Ovary (tissue), 9 donors: ENCODE results near the gene PTPRB. TPM values are rescaled to one million over a fixed set of nuclear protein-coding genes. Genes with fewer than 3 reads are reported as not detected.

Experiments used
- DNase-seq, 5 donors: peaks; one replicate each; pipeline ENCODE4 v3.0.0-alpha.2; 2019 to 2020
- H3K27ac ChIP-seq, 2 donors: fragments of 200-600 bp; one replicate each; pipeline versions ENCODE4 v1.5.1 to v1.8.0; 2019 to 2022
- H3K27me3 ChIP-seq: fragments of 200-600 bp; one replicate; pipeline ENCODE4 v1.8.0; 2022
- H3K36me3 ChIP-seq: fragments of 200-600 bp; sonication (generic); one replicate; pipeline ENCODE4 v1.5.1; 2019
- H3K4me1 ChIP-seq: one replicate; pipeline ENCODE4 v1.8.1; 2013; ENCODE audit warnings: mild to moderate bottlenecking, moderate library complexity; ENCODE audit not compliant: insufficient read depth
- H3K4me3 ChIP-seq: fragments of 200-600 bp; sonication (generic); one replicate; pipeline ENCODE4 v1.5.1; 2017
- H3K9me3 ChIP-seq, 2 donors: fragments of 200-600 bp in 1 of 2; sonication (generic) in 1 of 2; one replicate each; pipeline versions ENCODE4 v1.5.1 to v1.8.1; 2013 to 2019; ENCODE audit warnings: mild to moderate bottlenecking in 1 of 2, moderate library complexity in 1 of 2
- EP300 ChIP-seq: sonication (generic); formaldehyde crosslinking; IDR thresholded peaks from one replicate; pipeline ENCODE4 v1.6.1; 2017; ENCODE audit warnings: antibody characterized with exemption
- POLR2A ChIP-seq: fragments of 450-650 bp; IDR thresholded peaks from one replicate; pipeline ENCODE4 v1.6.1; 2017; ENCODE audit warnings: antibody characterized with exemption, mild to moderate bottlenecking, moderate library complexity
- WGBS, 3 donors: extraction: QIAGEN DNeasy Blood & Tissue Kit in 1 of 3; methylation state at CpG; one replicate each; pipeline versions ENCODE4 v1.1.5 to v1.1.7; 2013 to 2017; 5-methylcytosine and 5-hydroxymethylcytosine counted together
- intact Hi-C, 4 donors: fragments of 100-400 bp; cut with DNase I; formaldehyde crosslinking; loops; one replicate each; pipeline versions ENCODE4 v1.11.0 to v1.15.1; 2022 to 2023
- polyA plus RNA-seq, 2 donors: library from polyadenylated mRNA; stranded (reverse); fragments of 200-250 nt in 1 of 2; fragments of 350-450 nt in 1 of 2; fragmentation: Illumina TruSeq in 1 of 2; extraction: RNeasy Lipid Tissue Mini Kit (QIAGEN cat#74804) in 1 of 2; gene quantifications; one replicate each; pipeline ENCODE4 v1.2.3, GENCODE V29; 2013 to 2014
- total RNA-seq, 7 donors: library from RNA; depleted of rRNA in 2 of 7; stranded (reverse); fragments of >200 nt in 2 of 7; fragmentation: NEBNext Ultra II Directional in 3 of 7; extraction: Animal tissue kit (Norgen Biotek cat#: 25700) in 3 of 7; gene quantifications; one replicate each; pipeline versions ENCODE4 v1.1.0 to v1.2.4, GENCODE V29; 2016 to 2023
- TF ChIP-seq, protein P1 (sequence below), 3 donors: fragments of 450-650 bp in 2 of 3; fragments of 200-600 bp in 1 of 3; IDR thresholded peaks; one replicate each; pipeline versions ENCODE4 v1.5.1 to v1.8.0; 2016 to 2022; ENCODE audit warnings: antibody characterized with exemption in 3 of 3, mild to moderate bottlenecking in 1 of 3
- donor health status: DM: no; HTN: no; CAD: no; lungs with moderate emphysema.
- donor health status: DM: no; HTN: no; CAD: no.
- donor health status: Bipolar disorder and iron deficiency.
- donor health status: DM: yes; HTN: yes; CAD: no.
- donor health status: DM: no; HTN: no; CAD: no.
- donor health status: DM: yes; HTN: yes; CAD: no.

The PTPRB gene
- total and polyA plus RNA-seq, 9 donors: 4.9 to 34.6 (median 11.6) TPM

DNA sequence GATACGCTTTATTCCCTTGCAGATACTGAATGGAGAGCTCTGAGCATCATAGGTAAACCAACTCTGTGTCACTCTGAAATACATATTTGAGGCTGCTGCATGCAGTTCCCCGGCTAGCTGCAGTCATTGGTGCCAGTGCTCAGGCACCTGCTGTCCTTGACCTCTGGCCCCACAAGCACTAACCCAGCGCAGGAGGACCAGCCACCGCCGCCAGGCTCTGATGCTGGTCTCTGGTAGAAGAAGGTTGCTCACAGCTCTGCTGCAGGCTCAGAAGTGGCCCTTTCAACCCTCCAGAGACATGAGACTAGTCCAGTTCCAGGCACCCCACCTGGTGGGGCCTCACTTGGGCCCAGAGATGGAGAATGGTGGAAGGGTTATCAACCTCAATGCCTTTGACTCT is 34.5 kb upstream of the PTPRB start:
- intact Hi-C loops: no loop called here
- no peaks in the 10 kb centered on the region for H3K9me3 ChIP-seq
- DNase-seq: no peak
- WGBS, 3 donors: 83 to 94% (median 88%) methylated on average over 5 of the region's 5 CpGs
- H3K27ac ChIP-seq: no peak overlapping the region
- no peaks in the 10 kb centered on the region for H3K36me3 ChIP-seq
- no peak overlapping the region for H3K4me3 ChIP-seq
- H3K4me1 ChIP-seq: no peaks in the 10 kb centered on the region
- TF ChIP-seq POLR2A: no peak
- TF ChIP-seq, protein P1, sequence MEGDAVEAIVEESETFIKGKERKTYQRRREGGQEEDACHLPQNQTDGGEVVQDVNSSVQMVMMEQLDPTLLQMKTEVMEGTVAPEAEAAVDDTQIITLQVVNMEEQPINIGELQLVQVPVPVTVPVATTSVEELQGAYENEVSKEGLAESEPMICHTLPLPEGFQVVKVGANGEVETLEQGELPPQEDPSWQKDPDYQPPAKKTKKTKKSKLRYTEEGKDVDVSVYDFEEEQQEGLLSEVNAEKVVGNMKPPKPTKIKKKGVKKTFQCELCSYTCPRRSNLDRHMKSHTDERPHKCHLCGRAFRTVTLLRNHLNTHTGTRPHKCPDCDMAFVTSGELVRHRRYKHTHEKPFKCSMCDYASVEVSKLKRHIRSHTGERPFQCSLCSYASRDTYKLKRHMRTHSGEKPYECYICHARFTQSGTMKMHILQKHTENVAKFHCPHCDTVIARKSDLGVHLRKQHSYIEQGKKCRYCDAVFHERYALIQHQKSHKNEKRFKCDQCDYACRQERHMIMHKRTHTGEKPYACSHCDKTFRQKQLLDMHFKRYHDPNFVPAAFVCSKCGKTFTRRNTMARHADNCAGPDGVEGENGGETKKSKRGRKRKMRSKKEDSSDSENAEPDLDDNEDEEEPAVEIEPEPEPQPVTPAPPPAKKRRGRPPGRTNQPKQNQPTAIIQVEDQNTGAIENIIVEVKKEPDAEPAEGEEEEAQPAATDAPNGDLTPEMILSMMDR (IDR thresholded peaks at IDR 0.05): no peak
- TF ChIP-seq EP300: no peak
- H3K27me3 ChIP-seq: no peaks in the 10 kb centered on the region

DNA sequence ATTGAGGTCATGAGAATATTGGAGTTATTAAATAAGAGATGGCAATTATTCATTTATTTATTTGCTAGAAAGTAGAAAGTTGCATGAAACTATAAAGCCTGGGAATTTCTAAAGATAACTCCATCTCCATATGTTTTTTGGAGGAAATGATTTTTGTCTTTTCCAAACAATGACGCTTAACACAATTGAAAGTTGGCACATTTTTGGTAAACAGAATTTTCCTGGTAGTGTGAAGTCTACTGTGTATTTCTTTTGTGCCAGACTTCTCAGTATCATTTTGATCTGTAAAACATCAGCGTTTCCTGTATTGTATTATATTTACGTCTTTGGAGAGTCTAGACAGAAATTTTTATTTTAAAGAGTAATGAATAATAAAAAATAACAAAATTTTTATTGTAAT is 33.7 kb upstream of the PTPRB start:
- TF ChIP-seq POLR2A (no peak), EP300 (no peak)
- TF ChIP-seq, protein P1 (IDR thresholded peaks at IDR 0.05): no peak
- no peaks in the 10 kb centered on the region for H3K36me3 ChIP-seq
- 35 to 50% (median 39%) methylated on average over 3 of the region's 3 CpGs for WGBS, 3 donors

DNA sequence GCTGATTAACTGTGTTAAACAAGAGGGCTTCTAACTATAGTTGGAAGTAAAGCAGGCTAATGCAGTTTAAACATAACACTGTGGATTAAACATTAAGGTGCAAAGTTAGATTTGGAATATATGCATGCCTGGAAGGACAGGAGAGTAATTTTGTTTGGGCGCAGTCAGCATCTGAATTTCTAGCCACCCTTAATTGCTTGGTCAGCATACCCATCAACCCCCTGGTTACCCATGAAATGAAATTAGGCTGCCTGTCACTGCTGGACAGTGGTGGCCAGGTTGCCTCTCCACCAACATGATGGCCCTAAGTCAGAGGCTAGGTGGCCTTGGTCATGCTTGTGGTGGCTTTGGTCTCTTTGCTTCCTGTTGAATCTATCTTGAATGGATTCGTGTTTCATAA is 30.0 kb upstream of the PTPRB start:
- no peak for DNase-seq
- WGBS, 3 donors: 90 to 96% (median 93%) methylated on average over 2 of the region's 2 CpGs
- Histone ChIP-seq H3K4me3 (no peak overlapping the region), H3K27ac (no peak overlapping the region), H3K36me3 (no peaks in the 10 kb centered on the region), H3K9me3 (no peaks in the 10 kb centered on the region), H3K27me3 (no peaks in the 10 kb centered on the region), H3K4me1 (no peaks in the 10 kb centered on the region)
- intact Hi-C loops: no loop called here
- TF ChIP-seq EP300: no peak
- TF ChIP-seq POLR2A: no peak
- TF ChIP-seq, protein P1 (IDR thresholded peaks at IDR 0.05): no peak

More for the DNA sequence above, 33.7 kb upstream of the PTPRB start:
- Histone ChIP-seq H3K27me3 (no peaks in the 10 kb centered on the region), H3K9me3 (no peaks in the 10 kb centered on the region), H3K27ac (no peak overlapping the region), H3K4me3 (no peak overlapping the region), H3K4me1 (no peaks in the 10 kb centered on the region)
- intact Hi-C loops: no loop called here
- no peak for DNase-seq

DNA sequence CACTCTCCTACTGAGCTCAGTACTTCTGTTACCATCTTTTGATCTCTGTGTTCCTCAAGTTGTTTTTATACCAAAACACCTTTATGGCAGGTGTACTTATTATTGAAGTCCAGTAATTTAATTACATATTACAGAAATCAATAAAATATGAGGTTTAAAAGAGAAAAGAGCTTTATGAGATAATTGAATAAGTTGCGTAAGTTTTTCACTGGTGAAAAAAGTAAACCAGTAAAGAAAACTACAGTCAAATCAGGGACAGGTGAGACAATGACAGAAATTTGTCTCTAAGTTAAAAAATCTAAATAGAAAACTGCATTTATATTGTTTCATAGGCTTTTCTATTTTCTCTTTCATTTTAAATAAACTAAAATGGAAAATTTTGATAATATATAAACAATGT is 29.1 kb upstream of the PTPRB start:
- TF ChIP-seq POLR2A (no peak), EP300 (no peak)
- TF ChIP-seq, protein P1 (IDR thresholded peaks at IDR 0.05): no peak
- no peak for DNase-seq
- Histone ChIP-seq H3K9me3 (no peaks in the 10 kb centered on the region), H3K4me3 (no peak overlapping the region), H3K27me3 (no peaks in the 10 kb centered on the region), H3K36me3 (no peaks in the 10 kb centered on the region), H3K27ac (no peak overlapping the region), H3K4me1 (no peaks in the 10 kb centered on the region)
- intact Hi-C loops: no loop called here
- WGBS, 3 donors: 95 to 100% (median 97%) methylated on average over 1 of the region's 1 CpG
